HEK293 (cell line): Measurements from ENCODE around the gene GGTLC3.
"Not testable (repeated sequence)": the region's sequence is repeated elsewhere in the genome, so short reads cannot be mapped to it uniquely, and the experiment has no call there.

Source experiments
- CTCF ChIP-seq: fragments of 450-650 bp; formaldehyde crosslinking; IDR thresholded peaks from 2 replicates; pipeline ENCODE4 v1.5.1; 2016; ENCODE audit warnings: missing biosample characterization, missing genetic modification characterization
- KLF16 ChIP-seq: fragments of 450-650 bp; formaldehyde crosslinking; IDR thresholded peaks from 2 replicates; pipeline ENCODE4 v1.5.1; 2017; ENCODE audit warnings: missing biosample characterization, missing genetic modification characterization
- SP2 ChIP-seq: fragments of 450-650 bp; formaldehyde crosslinking; IDR thresholded peaks from 2 replicates; pipeline ENCODE4 v1.5.1; 2016; ENCODE audit warnings: missing biosample characterization, missing genetic modification characterization
- ZFP41 ChIP-seq: fragments of 450-650 bp; formaldehyde crosslinking; IDR thresholded peaks from 2 replicates; pipeline ENCODE4 v1.5.1; 2016; ENCODE audit warnings: missing biosample characterization, missing genetic modification characterization, borderline replicate concordance
- ZNF280C ChIP-seq: fragments of 450-650 bp; formaldehyde crosslinking; IDR thresholded peaks from 2 replicates; pipeline ENCODE4 v1.5.1; 2016; ENCODE audit warnings: missing biosample characterization, missing genetic modification characterization
- ZNF654 ChIP-seq: fragments of 450-650 bp; formaldehyde crosslinking; IDR thresholded peaks from 2 replicates; pipeline ENCODE4 v1.5.1; 2016; ENCODE audit warnings: low read depth, missing biosample characterization, missing genetic modification characterization
- TF ChIP-seq, protein P1 (sequence below): fragments of 450-650 bp; formaldehyde crosslinking; IDR thresholded peaks from 2 replicates; pipeline ENCODE4 v1.5.1; 2016; ENCODE audit warnings: missing biosample characterization, missing genetic modification characterization

GRCh38 chr22:18534315-18534714 is 16.4 kb upstream of the GGTLC3 start:
- not testable (repeated sequence) for TF ChIP-seq CTCF (tag by site-specific recombination); KLF16 (tag by site-specific recombination); ZNF654 (tag by site-specific recombination); SP2; ZNF280C (tag by site-specific recombination); ZFP41 (tag by site-specific recombination)
- TF ChIP-seq, protein P1, sequence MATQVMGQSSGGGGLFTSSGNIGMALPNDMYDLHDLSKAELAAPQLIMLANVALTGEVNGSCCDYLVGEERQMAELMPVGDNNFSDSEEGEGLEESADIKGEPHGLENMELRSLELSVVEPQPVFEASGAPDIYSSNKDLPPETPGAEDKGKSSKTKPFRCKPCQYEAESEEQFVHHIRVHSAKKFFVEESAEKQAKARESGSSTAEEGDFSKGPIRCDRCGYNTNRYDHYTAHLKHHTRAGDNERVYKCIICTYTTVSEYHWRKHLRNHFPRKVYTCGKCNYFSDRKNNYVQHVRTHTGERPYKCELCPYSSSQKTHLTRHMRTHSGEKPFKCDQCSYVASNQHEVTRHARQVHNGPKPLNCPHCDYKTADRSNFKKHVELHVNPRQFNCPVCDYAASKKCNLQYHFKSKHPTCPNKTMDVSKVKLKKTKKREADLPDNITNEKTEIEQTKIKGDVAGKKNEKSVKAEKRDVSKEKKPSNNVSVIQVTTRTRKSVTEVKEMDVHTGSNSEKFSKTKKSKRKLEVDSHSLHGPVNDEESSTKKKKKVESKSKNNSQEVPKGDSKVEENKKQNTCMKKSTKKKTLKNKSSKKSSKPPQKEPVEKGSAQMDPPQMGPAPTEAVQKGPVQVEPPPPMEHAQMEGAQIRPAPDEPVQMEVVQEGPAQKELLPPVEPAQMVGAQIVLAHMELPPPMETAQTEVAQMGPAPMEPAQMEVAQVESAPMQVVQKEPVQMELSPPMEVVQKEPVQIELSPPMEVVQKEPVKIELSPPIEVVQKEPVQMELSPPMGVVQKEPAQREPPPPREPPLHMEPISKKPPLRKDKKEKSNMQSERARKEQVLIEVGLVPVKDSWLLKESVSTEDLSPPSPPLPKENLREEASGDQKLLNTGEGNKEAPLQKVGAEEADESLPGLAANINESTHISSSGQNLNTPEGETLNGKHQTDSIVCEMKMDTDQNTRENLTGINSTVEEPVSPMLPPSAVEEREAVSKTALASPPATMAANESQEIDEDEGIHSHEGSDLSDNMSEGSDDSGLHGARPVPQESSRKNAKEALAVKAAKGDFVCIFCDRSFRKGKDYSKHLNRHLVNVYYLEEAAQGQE (tag by site-specific recombination) = not testable (repeated sequence)
